WTC11 (cell line): Measurements from ENCODE around the gene PITPNM3. TPM values are rescaled to one million over a fixed set of nuclear protein-coding genes. Genes with fewer than 3 reads are reported as not detected.

ENCODE experiments used
- ATAC-seq: fragments of 200-7000 bp; cut with Tn5 transposase; 2 replicates; pipeline ENCODE4 v1.10.0; 2021; ENCODE audit warnings: mild to moderate bottlenecking, moderate library complexity
- CTCF ChIA-PET: fragments of 300-600 bp; sonication (Branson Sonifier 250); formaldehyde crosslinking; loops from one replicate; lab custom pipeline; 2021; ENCODE audit warnings: antibody characterized with exemption; lab: Charles Lee
- POLR2A ChIA-PET: fragments of 350-600 bp; sonication (Branson Sonifier 250); formaldehyde crosslinking; loops from one replicate; lab custom pipeline; 2021; ENCODE audit warnings: antibody characterized with exemption; lab: Charles Lee
- DNase-seq: peaks from one replicate; pipeline ENCODE4 v3.0.0; 2021; ENCODE audit warnings: low spot score
- H3K27ac Mint-ChIP-seq: 2 replicates; pipeline ENCODE4 v1.8.0; 2021; ENCODE audit warnings: mixed read lengths
- H3K27me3 Mint-ChIP-seq: 2 replicates; pipeline ENCODE4 v1.8.0; 2021; ENCODE audit warnings: low read depth, mild to moderate bottlenecking, moderate library complexity, mixed read lengths
- H3K36me3 Mint-ChIP-seq: 2 replicates; pipeline ENCODE4 v1.8.0; 2021; ENCODE audit warnings: mixed read lengths
- H3K4me1 Mint-ChIP-seq: 2 replicates; pipeline ENCODE4 v1.8.0; 2022; ENCODE audit warnings: mixed read lengths
- H3K4me3 Mint-ChIP-seq: 2 replicates; pipeline ENCODE4 v1.8.0; 2021; ENCODE audit warnings: mild to moderate bottlenecking, moderate library complexity, mixed read lengths
- H3K9me3 Mint-ChIP-seq: 2 replicates; pipeline ENCODE4 v1.8.0; 2021; ENCODE audit warnings: mixed read lengths
- AFF4 ChIP-seq: sonication (generic); formaldehyde crosslinking; IDR thresholded peaks from 2 replicates; pipeline ENCODE4 v1.8.1; 2023; ENCODE audit warnings: mild to moderate bottlenecking, missing genetic modification reagents, borderline replicate concordance
- CREB1 ChIP-seq: sonication (generic); formaldehyde crosslinking; IDR thresholded peaks from 2 replicates; pipeline ENCODE4 v1.8.0; 2023; ENCODE audit warnings: mild to moderate bottlenecking, missing genetic modification reagents
- E2F4 ChIP-seq: sonication (generic); formaldehyde crosslinking; IDR thresholded peaks from 2 replicates; pipeline ENCODE4 v1.8.1; 2022; ENCODE audit warnings: low read depth, mild to moderate bottlenecking, moderate library complexity, missing genetic modification reagents, borderline replicate concordance
- HMGXB4 ChIP-seq: sonication (generic); formaldehyde crosslinking; IDR thresholded peaks from 2 replicates; pipeline ENCODE4 v1.8.1; 2023; ENCODE audit warnings: mild to moderate bottlenecking, moderate library complexity, missing genetic modification reagents
- MYBL2 ChIP-seq: sonication (generic); formaldehyde crosslinking; IDR thresholded peaks from 2 replicates; pipeline ENCODE4 v1.8.1; 2023; ENCODE audit warnings: mild to moderate bottlenecking, moderate library complexity, missing genetic modification reagents
- NFE2L1 ChIP-seq: sonication (generic); formaldehyde crosslinking; IDR thresholded peaks from 2 replicates; pipeline ENCODE4 v1.8.1; 2023; ENCODE audit warnings: missing genetic modification reagents
- SOX15 ChIP-seq: fragments of 250-450 bp; sonication (Bioruptor Pico); IDR thresholded peaks from 2 replicates; pipeline ENCODE4 v1.9.0; 2021; ENCODE audit warnings: mild to moderate bottlenecking
- SP1 ChIP-seq: sonication (generic); formaldehyde crosslinking; conservative IDR thresholded peaks from 2 replicates; pipeline ENCODE4 v1.8.1; 2022; ENCODE audit warnings: missing genetic modification reagents
- STAT6 ChIP-seq: sonication (generic); formaldehyde crosslinking; conservative IDR thresholded peaks from 2 replicates; pipeline ENCODE4 v1.8.1; 2023; ENCODE audit warnings: mild to moderate bottlenecking, low read depth, missing genetic modification reagents, moderate library complexity
- TCF7 ChIP-seq: sonication (generic); formaldehyde crosslinking; IDR thresholded peaks from 2 replicates; pipeline ENCODE4 v1.8.0; 2022; ENCODE audit warnings: mild to moderate bottlenecking, low read depth, missing genetic modification reagents, moderate library complexity
- TEAD4 ChIP-seq: sonication (generic); formaldehyde crosslinking; IDR thresholded peaks from 2 replicates; pipeline ENCODE4 v1.8.0; 2022; ENCODE audit warnings: mild to moderate bottlenecking, missing genetic modification reagents
- USF2 ChIP-seq: sonication (generic); formaldehyde crosslinking; IDR thresholded peaks from 2 replicates; pipeline ENCODE4 v1.8.1; 2023; ENCODE audit warnings: mild to moderate bottlenecking, missing genetic modification reagents, moderate library complexity
- ZBTB21 ChIP-seq: sonication (generic); formaldehyde crosslinking; IDR thresholded peaks from 2 replicates; pipeline ENCODE4 v1.8.1; 2023; ENCODE audit warnings: mild to moderate bottlenecking, missing genetic modification reagents, borderline replicate concordance
- ZBTB43 ChIP-seq: sonication (generic); formaldehyde crosslinking; IDR thresholded peaks from 2 replicates; pipeline ENCODE4 v1.8.1; 2023; ENCODE audit warnings: mild to moderate bottlenecking, missing genetic modification reagents
- ZNF281 ChIP-seq: sonication (generic); formaldehyde crosslinking; IDR thresholded peaks from 2 replicates; pipeline ENCODE4 v1.8.0; 2023; ENCODE audit warnings: mild to moderate bottlenecking, missing genetic modification reagents
- ZNF416 ChIP-seq: fragments of 250-450 bp; sonication (Bioruptor Pico); IDR thresholded peaks from 2 replicates; pipeline ENCODE4 v1.9.0; 2021; ENCODE audit warnings: mild to moderate bottlenecking, inconsistent platforms
- ZNF425 ChIP-seq: fragments of 250-450 bp; sonication (Bioruptor Pico); conservative IDR thresholded peaks from 2 replicates; pipeline ENCODE4 v1.9.0; 2021; ENCODE audit warnings: mild to moderate bottlenecking
- ZNF512 ChIP-seq: sonication (generic); formaldehyde crosslinking; IDR thresholded peaks from 2 replicates; pipeline ENCODE4 v1.8.1; 2022; ENCODE audit warnings: missing genetic modification reagents, borderline replicate concordance
- total RNA-seq: library from RNA; stranded (reverse); gene quantifications from 3 replicates; pipeline ENCODE4 v1.2.3, GENCODE V29; 2021

The PITPNM3 gene
- total RNA-seq, 1 experiment from 2014 or later = 2.8 TPM

GRCh38 chr17:6596941-6597340, 40.6 kb upstream of the PITPNM3 start:
- H3K27ac Mint-ChIP-seq = no peak overlapping the region

More at GRCh38 chr17:6596941-6597340, 40.6 kb upstream of the PITPNM3 start:
- TF ChIP-seq MYBL2 (CRISPR knock-in tag) = no peak
- TF ChIP-seq ZNF416 = no peak
- TF ChIP-seq TEAD4 = no peak
- TF ChIP-seq ZBTB43 (CRISPR knock-in tag) = no peak
- no peak for TF ChIP-seq CREB1 (CRISPR knock-in tag)
- no peak for TF ChIP-seq STAT6 (CRISPR knock-in tag)
- no peak for TF ChIP-seq NFE2L1 (CRISPR knock-in tag)
- no peak for TF ChIP-seq ZBTB21 (CRISPR knock-in tag)
- no peak for TF ChIP-seq TCF7 (CRISPR knock-in tag)
- TF ChIP-seq ZNF425 (CRISPR knock-in tag) = no peak
- no peak for TF ChIP-seq SOX15
- TF ChIP-seq SP1 (CRISPR knock-in tag) = no peak
- no peak for TF ChIP-seq HMGXB4 (CRISPR knock-in tag)
- TF ChIP-seq ZNF512 = no peak
- TF ChIP-seq USF2 (CRISPR knock-in tag) = no peak
- TF ChIP-seq E2F4 (CRISPR knock-in tag) = no peak
- no peak for TF ChIP-seq AFF4
- no peak for TF ChIP-seq ZNF281 (CRISPR knock-in tag)
- POLR2A ChIA-PET = no interaction called here
- DNase-seq (no peak), ATAC-seq (no peak)
- Mint-ChIP-seq H3K4me3 (no peak overlapping the region), H3K27me3 (no peaks in the 10 kb centered on the region), H3K9me3 (no peaks in the 10 kb centered on the region), H3K4me1 (peaks cover 2% of the 10 kb centered on the region), H3K36me3 (peaks cover 33% of the 10 kb centered on the region)
- CTCF ChIA-PET = no interaction called here
